Epithelial cell of proximal tubule (primary cell): ENCODE data around the gene CPNE2. TPM values are rescaled to one million over a fixed set of nuclear protein-coding genes. Genes with fewer than 3 reads are reported as not detected.
"Not testable (repeated sequence)": the region's sequence is repeated elsewhere in the genome, so short reads cannot be mapped to it uniquely, and the experiment has no call there.

ENCODE experiments used
- DNase-seq: peaks from one replicate; pipeline ENCODE4 v3.0.0-alpha.2; 2011; ENCODE audit warnings: low read depth
- H3K4me3 ChIP-seq: 2 replicates; pipeline ENCODE4 v1.5.1; 2011; ENCODE audit warnings: low read depth, mild to moderate bottlenecking, low read length
- total RNA-seq: library from RNA; depleted of rRNA; stranded (reverse); fragments of >200 nt; gene quantifications from 2 replicates; pipeline ENCODE4 v1.2.3, GENCODE V29; 2015
- TF ChIP-seq, protein P1 (sequence below): conservative IDR thresholded peaks from 2 replicates; pipeline ENCODE4 v1.5.1; 2012; ENCODE audit warnings: low read depth, mild to moderate bottlenecking, low read length

The CPNE2 gene
- total RNA-seq, 1 donor from 2014 or later = 44.9 TPM

GRCh38 chr16:57107321-57107922 is 15.0 kb downstream of the CPNE2 start:
- no peak for DNase-seq
- TF ChIP-seq, protein P1, sequence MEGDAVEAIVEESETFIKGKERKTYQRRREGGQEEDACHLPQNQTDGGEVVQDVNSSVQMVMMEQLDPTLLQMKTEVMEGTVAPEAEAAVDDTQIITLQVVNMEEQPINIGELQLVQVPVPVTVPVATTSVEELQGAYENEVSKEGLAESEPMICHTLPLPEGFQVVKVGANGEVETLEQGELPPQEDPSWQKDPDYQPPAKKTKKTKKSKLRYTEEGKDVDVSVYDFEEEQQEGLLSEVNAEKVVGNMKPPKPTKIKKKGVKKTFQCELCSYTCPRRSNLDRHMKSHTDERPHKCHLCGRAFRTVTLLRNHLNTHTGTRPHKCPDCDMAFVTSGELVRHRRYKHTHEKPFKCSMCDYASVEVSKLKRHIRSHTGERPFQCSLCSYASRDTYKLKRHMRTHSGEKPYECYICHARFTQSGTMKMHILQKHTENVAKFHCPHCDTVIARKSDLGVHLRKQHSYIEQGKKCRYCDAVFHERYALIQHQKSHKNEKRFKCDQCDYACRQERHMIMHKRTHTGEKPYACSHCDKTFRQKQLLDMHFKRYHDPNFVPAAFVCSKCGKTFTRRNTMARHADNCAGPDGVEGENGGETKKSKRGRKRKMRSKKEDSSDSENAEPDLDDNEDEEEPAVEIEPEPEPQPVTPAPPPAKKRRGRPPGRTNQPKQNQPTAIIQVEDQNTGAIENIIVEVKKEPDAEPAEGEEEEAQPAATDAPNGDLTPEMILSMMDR = no peak
- H3K4me3 ChIP-seq = no peak overlapping the region

DNA sequence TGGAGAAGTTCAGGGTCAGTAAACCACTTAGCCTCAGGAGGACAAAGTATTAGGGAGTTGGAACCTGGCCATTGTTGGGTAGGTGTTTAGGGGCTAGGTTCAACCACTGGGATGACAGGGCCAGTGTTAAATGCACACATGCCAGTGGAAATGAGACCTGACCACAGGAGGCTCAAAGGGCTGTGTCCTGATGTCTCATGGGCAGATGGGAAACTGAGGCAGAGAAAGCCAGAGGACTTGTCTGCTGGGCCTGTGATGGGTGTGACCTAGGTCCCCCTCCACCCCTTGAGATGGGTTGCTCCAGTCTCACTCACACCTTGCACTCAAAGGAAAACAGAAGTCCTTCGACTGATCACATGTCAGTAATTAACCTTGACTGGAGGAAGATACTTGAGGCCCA is 16.0 kb downstream of the CPNE2 start:
- H3K4me3 ChIP-seq = no peak overlapping the region
- TF ChIP-seq, protein P1 = no peak
- DNase-seq = no peak

DNA sequence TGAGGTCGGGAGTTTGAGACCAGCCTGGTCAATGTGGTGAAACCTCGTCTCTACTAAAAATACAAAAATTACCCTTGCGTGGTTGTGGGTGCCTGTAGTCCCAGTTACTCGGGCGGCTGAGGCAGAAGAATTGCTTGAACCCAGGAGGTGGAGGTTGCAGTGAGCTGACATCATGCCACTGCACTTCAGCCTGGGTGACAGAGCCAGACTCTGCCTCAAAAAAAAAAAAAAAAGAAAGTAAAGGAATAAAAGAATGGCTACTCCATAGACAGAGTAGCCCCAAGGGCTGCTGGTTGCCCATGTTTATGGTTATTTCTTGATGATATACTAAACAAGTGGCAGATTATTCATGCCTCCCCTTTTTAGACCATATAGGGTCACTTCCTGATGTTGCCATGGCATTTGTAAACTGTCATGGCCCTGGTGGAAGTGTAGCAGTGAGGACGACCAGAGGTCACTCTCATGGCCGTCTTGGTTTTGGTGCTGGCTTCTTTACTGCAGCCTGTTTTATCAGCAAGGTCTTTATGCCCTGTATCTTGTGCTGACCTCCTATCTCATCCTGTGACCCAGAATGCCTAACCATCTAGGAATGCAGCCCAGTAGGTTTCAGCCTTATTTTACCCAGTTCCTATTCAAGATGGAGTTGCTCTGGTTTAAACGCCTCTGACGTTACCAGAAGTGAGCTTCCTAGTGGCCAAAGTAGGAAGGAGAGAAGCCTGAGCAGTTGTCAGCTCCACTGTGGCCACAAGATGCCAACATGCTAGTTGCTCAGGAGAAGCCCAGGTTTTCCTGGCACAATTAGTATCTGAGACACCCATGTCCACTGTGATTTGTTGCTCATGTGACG is 17.1 kb downstream of the CPNE2 start:
- H3K4me3 ChIP-seq, DNase-seq: not testable (repeated sequence)

DNA sequence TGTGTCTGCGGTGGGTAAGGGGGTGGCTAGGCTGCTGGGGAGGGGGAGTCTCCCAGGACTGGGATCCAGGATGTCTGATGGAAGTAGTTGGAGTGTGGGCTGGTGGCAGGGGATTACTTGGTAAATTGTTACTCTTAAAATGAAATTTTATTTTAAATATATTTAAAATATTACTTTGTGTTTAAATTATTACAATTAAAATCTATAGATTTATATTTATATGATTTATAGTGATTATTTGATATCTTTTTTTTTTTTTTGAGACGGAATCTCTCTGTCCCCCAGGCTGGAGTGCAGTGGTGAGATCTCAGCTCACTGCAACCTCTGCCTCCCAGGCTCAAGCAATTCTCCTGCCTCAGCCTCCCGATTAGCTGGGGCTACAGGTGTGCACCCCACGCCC is 18.6 kb downstream of the CPNE2 start:
- no peak for DNase-seq
- H3K4me3 ChIP-seq = no peak overlapping the region
- TF ChIP-seq, protein P1 = no peak

GRCh38 chr16:57111420-57111819 is 19.0 kb downstream of the CPNE2 start:
- TF ChIP-seq, protein P1 = no peak
- no peak overlapping the region for H3K4me3 ChIP-seq
- DNase-seq = no peak

DNA sequence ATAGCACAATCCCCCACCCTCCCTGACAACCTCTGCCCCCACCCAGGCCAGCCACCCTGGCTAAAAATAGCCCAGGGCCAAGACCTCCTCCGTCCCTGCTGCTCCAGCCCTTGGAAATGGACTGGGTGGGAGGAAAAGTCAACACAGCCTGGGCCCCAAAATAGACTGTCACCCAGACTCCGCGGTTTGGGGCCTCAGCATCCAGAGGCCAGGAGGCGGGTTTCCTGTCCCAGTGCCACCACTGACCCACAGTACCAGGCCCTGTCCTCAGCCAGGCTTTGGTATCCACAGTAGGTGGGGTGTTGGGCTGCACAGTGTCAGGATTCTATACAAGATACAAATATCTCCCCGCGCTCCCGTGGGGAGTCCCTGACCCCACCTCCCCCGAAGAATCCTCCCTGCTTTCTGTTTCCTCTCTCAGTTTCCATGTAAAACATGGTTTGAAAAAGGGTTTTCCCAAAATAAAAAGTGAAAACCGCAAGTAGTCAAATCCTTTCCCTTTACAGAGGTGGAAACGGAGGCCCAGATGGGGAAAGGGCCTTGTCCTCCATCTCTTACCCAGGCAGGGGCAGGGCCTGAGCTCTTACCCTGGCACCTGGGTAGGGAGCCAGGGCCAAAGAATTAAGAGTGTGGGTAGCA is 20.1 kb downstream of the CPNE2 start:
- TF ChIP-seq, protein P1 = no peak

DNA sequence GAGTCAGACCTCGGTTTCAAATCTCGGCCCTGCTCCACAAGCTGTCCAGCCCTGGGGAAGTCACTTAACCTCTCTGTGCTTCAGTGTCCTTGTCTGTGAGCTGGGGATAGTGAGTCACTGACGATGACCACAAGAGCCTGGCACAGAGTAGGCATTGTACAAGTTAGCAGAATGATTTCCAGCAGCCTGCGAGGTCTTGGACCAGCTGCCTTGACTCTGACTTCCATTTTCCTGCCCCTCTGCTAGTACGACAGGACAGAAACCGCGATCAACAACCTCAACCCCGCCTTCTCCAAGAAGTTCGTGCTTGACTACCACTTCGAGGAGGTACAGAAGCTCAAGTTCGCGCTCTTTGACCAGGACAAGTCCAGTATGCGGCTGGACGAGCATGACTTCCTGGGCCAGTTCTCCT is 20.7 kb downstream of the CPNE2 start:
- DNase-seq = peak; percentile 7
- H3K4me3 ChIP-seq = no peak overlapping the region
- TF ChIP-seq, protein P1 = no peak

More for the DNA sequence above, 20.1 kb downstream of the CPNE2 start:
- no peak for DNase-seq
- no peak overlapping the region for H3K4me3 ChIP-seq
